Natural killer cell (primary cell): ENCODE measurements around the gene CENPU. TPM values are rescaled to one million over a fixed set of nuclear protein-coding genes. Genes with fewer than 3 reads are reported as not detected.

Experiments
- ATAC-seq, 3 donors: fragments of 150-1000 bp in 2 of 3; fragments of 200-7000 bp in 1 of 3; cut with Tn5 transposase; 1 replicate in 1 of 3; 2 replicates in 2 of 3; pipeline ENCODE4 v1.10.0; 2021; ENCODE audit warnings: mild to moderate bottlenecking in 2 of 3, moderate library complexity in 2 of 3
- DNase-seq, 2 donors: peaks; one replicate each; pipeline versions ENCODE4 v3.0.0 to v3.0.0-alpha.2; 2013 to 2021; ENCODE audit warnings: mixed read lengths in 1 of 2
- H3K27ac ChIP-seq: one replicate; pipeline ENCODE4 v1.5.1; 2013; ENCODE audit warnings: mild to moderate bottlenecking, low read length
- H3K27me3 ChIP-seq: one replicate; pipeline ENCODE4 v1.6.1; 2013; ENCODE audit warnings: low read length; ENCODE audit not compliant: control insufficient read depth, insufficient read depth
- H3K36me3 ChIP-seq: one replicate; pipeline ENCODE4 v1.6.1; 2013; ENCODE audit warnings: low read length; ENCODE audit not compliant: control insufficient read depth, insufficient read depth
- H3K4me1 ChIP-seq: one replicate; pipeline ENCODE4 v1.6.1; 2013; ENCODE audit warnings: low read length; ENCODE audit not compliant: control insufficient read depth, insufficient read depth
- H3K4me3 ChIP-seq: one replicate; pipeline ENCODE4 v1.5.1; 2013; ENCODE audit warnings: low read length
- H3K9me3 ChIP-seq: one replicate; pipeline ENCODE4 v1.6.1; 2013; ENCODE audit warnings: low read length; ENCODE audit not compliant: control insufficient read depth, insufficient read depth
- H3K27ac Mint-ChIP-seq, 2 donors: one replicate each; pipeline ENCODE4 v1.8.0; 2022; ENCODE audit warnings: mild to moderate bottlenecking in 2 of 2, mixed read lengths in 2 of 2, moderate library complexity in 1 of 2
- H3K27me3 Mint-ChIP-seq, 2 donors: one replicate each; pipeline ENCODE4 v1.8.0; 2022; ENCODE audit warnings: low read depth in 2 of 2, mixed read lengths in 2 of 2
- H3K36me3 Mint-ChIP-seq: one replicate; pipeline ENCODE4 v1.8.0; 2022; ENCODE audit warnings: mixed read lengths
- H3K4me1 Mint-ChIP-seq, 2 donors: one replicate each; pipeline ENCODE4 v1.8.0; 2022; ENCODE audit warnings: mixed read lengths in 2 of 2
- H3K4me3 Mint-ChIP-seq: one replicate; pipeline ENCODE4 v1.8.0; 2022; ENCODE audit warnings: mild to moderate bottlenecking, moderate library complexity, mixed read lengths
- H3K9me3 Mint-ChIP-seq, 2 donors: one replicate each; pipeline ENCODE4 v1.8.0; 2022; ENCODE audit warnings: mixed read lengths in 2 of 2
- WGBS: methylation state at CpG from one replicate; pipeline ENCODE4 v1.1.7; 2013; ENCODE audit warnings: missing lambda C conversion rate; ENCODE audit not compliant: insufficient coverage; 5-methylcytosine and 5-hydroxymethylcytosine counted together
- intact Hi-C: fragments of 100-400 bp; cut with micrococcal nuclease; formaldehyde crosslinking; loops from one replicate; pipeline ENCODE4 v1.14.2; 2022
- total RNA-seq, 4 donors: library from RNA; stranded (reverse); fragments of 120-200 nt in 1 of 4; gene quantifications; one replicate each; pipeline versions ENCODE4 v1.2.3 to v1.2.4, GENCODE V29; 2013 to 2022
- TF ChIP-seq, protein P1 (sequence below): fragments of 200-600 bp; IDR thresholded peaks from one replicate; pipeline ENCODE4 v1.8.0; 2022; ENCODE audit warnings: antibody characterized with exemption

CENPU gene
- total RNA-seq, 3 donors from 2014 or later (not counting 1 experiment from before 2014, with no cell fraction given), result 6.5 to 12.1 (median 10.3) TPM

DNA sequence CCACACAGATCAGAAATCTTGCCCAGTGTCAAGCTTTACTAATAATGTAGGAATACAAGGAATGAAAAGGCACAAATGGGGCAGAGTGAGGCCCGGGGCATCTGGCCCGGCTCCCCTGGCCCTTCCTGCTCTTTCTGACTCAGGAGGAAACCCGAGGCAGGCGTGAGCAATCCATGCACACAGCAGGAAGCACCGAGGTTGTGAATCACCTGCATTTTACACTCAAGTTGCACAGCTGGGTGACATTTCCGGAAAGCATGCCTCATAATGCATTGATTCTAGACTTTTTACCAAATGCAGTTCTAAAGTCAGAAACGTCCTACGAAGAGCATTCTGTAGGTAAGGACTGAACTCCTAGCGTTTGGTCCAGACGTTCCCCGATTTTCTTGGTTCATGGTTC lies 45.4 kb downstream of the CENPU start:
- intact Hi-C loops, result no loop called here
- no peak overlapping the region for H3K4me3 Mint-ChIP-seq
- Histone ChIP-seq H3K9me3 (no peaks in the 10 kb centered on the region), H3K36me3 (peaks cover 12% of the 10 kb centered on the region), H3K27me3 (no peaks in the 10 kb centered on the region), H3K27ac (no peak overlapping the region), H3K4me1 (peaks cover 4% of the 10 kb centered on the region), H3K4me3 (no peak overlapping the region)
- no peak for ATAC-seq
- no peak for DNase-seq
- H3K27ac Mint-ChIP-seq, result no peak overlapping the region
- WGBS, result 73% methylated on average over 11 of the region's 11 CpGs
- no peaks in the 10 kb centered on the region for H3K9me3 Mint-ChIP-seq
- peaks cover 13% of the 10 kb centered on the region in 2 donors for H3K4me1 Mint-ChIP-seq
- H3K36me3 Mint-ChIP-seq, result no peaks in the 10 kb centered on the region
- TF ChIP-seq, protein P1, sequence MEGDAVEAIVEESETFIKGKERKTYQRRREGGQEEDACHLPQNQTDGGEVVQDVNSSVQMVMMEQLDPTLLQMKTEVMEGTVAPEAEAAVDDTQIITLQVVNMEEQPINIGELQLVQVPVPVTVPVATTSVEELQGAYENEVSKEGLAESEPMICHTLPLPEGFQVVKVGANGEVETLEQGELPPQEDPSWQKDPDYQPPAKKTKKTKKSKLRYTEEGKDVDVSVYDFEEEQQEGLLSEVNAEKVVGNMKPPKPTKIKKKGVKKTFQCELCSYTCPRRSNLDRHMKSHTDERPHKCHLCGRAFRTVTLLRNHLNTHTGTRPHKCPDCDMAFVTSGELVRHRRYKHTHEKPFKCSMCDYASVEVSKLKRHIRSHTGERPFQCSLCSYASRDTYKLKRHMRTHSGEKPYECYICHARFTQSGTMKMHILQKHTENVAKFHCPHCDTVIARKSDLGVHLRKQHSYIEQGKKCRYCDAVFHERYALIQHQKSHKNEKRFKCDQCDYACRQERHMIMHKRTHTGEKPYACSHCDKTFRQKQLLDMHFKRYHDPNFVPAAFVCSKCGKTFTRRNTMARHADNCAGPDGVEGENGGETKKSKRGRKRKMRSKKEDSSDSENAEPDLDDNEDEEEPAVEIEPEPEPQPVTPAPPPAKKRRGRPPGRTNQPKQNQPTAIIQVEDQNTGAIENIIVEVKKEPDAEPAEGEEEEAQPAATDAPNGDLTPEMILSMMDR, result no peak
- H3K27me3 Mint-ChIP-seq, result no peaks in the 10 kb centered on the region

DNA sequence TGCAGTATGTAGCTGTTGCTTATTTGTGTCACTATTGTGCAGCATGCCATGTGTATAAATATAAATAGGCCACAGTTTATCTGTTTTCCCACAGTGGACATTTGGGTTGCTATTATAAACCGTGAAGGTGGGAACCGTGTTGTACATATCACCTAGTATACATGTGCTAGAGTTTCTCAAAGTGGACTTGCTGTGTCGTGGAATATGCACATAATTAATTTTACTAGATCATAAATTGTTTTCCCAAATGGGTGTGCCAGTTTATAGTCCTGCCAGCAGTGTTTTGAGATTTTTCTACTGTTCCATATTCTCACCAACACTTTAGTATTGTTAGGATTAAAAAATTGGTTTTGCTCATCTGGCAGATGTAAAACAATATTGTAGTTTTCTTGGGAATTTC lies 45.9 kb downstream of the CENPU start:
- ATAC-seq (no peak), DNase-seq (no peak)
- Histone ChIP-seq H3K36me3 (peaks cover 9% of the 10 kb centered on the region), H3K9me3 (no peaks in the 10 kb centered on the region), H3K27ac (no peak overlapping the region), H3K4me3 (no peak overlapping the region), H3K27me3 (no peaks in the 10 kb centered on the region), H3K4me1 (peaks cover 4% of the 10 kb centered on the region)
- intact Hi-C loops, result no loop called here
- H3K36me3 Mint-ChIP-seq, result no peaks in the 10 kb centered on the region
- H3K9me3 Mint-ChIP-seq, result no peaks in the 10 kb centered on the region
- 50% methylated on average over 2 of the region's 3 CpGs for WGBS
- H3K27me3 Mint-ChIP-seq, result no peaks in the 10 kb centered on the region
- no peak overlapping the region for H3K4me3 Mint-ChIP-seq
- no peak overlapping the region for H3K27ac Mint-ChIP-seq
- TF ChIP-seq, protein P1, result no peak
- peaks cover 13% of the 10 kb centered on the region in 2 donors for H3K4me1 Mint-ChIP-seq

DNA sequence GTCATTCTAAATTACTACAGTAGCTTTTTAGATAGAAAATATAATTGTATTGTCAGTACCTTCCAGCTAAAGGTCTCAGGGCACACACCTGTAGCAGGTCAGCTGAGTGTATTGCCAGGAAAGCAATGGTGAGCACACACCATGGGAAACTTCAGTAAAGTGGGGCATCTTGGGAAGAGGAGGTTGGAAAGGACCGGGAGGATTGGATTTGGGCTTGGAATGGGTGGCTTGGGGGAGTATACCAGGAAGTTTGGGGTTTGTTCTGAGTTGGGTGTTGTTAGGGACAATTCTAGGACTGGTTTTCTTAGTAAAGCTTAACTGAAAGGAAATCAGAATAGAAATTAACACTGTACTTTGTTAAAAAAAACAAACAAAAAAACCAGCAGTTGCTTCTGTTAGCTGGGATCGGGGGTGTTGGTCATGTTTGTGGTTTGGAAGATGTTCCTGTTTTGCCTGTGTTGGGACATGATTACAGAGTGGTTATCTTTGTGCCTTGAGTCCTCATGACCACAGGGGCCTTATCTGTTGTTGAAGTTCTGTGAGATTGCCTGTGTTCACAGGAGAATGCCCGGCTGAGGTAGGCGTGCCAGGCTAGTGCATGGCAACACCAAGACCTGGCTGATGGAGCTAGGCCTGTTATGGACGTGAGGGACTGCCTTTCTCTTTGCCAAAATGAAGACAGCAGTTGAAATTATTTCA lies 49.3 kb downstream of the CENPU start:
- H3K27ac ChIP-seq, result peak overlapping the region; percentile 6
- peaks cover 13% of the 10 kb centered on the region in 2 donors for H3K4me1 Mint-ChIP-seq
- DNase-seq, result no peak
- TF ChIP-seq, protein P1, result no peak
- H3K4me1 ChIP-seq, result peaks cover 4% of the 10 kb centered on the region
- no peaks in the 10 kb centered on the region for H3K9me3 Mint-ChIP-seq
- no peaks in the 10 kb centered on the region for H3K36me3 Mint-ChIP-seq
- 26% methylated on average over 5 of the region's 5 CpGs for WGBS
- H3K27ac Mint-ChIP-seq, result peak overlapping the region; percentile 80 to 90
- no peak overlapping the region for H3K4me3 Mint-ChIP-seq
- H3K27me3 ChIP-seq, result no peaks in the 10 kb centered on the region
- ATAC-seq, result peak in 2 of 3 donors; percentile 29 to 90
- no peaks in the 10 kb centered on the region for H3K9me3 ChIP-seq
- H3K4me3 ChIP-seq, result no peak overlapping the region
- intact Hi-C loops, result no loop called here
- no peaks in the 10 kb centered on the region for H3K27me3 Mint-ChIP-seq
- no peaks in the 10 kb centered on the region for H3K36me3 ChIP-seq

DNA sequence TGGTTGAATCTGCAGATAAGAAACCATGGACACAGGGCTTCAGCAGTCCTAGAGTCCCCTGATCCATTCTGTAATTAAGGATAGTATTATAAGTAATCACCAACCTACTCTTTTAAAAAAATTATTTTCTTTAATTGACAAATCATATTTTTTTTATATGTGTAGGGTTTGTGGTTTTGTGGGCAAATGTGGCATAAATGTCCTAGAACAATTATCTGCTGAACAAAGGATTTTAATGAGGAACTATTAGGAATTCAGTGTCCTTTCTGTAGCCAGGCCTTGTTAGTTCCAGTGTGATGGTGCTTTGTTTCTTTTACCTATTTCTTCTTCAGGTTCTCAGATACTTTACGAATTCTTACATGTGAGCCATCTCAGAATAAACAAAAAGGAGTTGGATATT lies 52.0 kb downstream of the CENPU start:
- intact Hi-C loops, result no loop called here
- no peak for ATAC-seq
- Mint-ChIP-seq H3K36me3 (no peaks in the 10 kb centered on the region), H3K27me3 (no peaks in the 10 kb centered on the region), H3K27ac (no peak overlapping the region), H3K4me3 (no peak overlapping the region), H3K9me3 (no peaks in the 10 kb centered on the region), H3K4me1 (peaks cover 13% of the 10 kb centered on the region in 2 donors)
- no peaks in the 10 kb centered on the region for H3K36me3 ChIP-seq
- H3K9me3 ChIP-seq, result no peaks in the 10 kb centered on the region
- H3K4me1 ChIP-seq, result peaks cover 4% of the 10 kb centered on the region
- WGBS, result 86% methylated on average over 1 of the region's 1 CpG
- no peak overlapping the region for H3K4me3 ChIP-seq
- no peak for DNase-seq
- no peaks in the 10 kb centered on the region for H3K27me3 ChIP-seq
- TF ChIP-seq, protein P1, result no peak
- H3K27ac ChIP-seq, result no peak overlapping the region
